Epithelial cell of esophagus (primary cell): ENCODE data around the gene GUCY1A2.

ENCODE experiments used
- DNase-seq: peaks from one replicate; pipeline ENCODE4 v3.0.0; 2010; ENCODE audit warnings: low read depth
- H3K4me3 ChIP-seq: 2 replicates; pipeline ENCODE4 v1.5.1; 2011; ENCODE audit warnings: mild to moderate bottlenecking, low read length, control low read depth
- TF ChIP-seq, protein P1 (sequence below): IDR thresholded peaks from 2 replicates; pipeline ENCODE4 v1.5.1; 2011; ENCODE audit warnings: low read depth, mild to moderate bottlenecking, low read length, control low read depth, inconsistent platforms; ENCODE audit not compliant: insufficient read depth; ENCODE audit errors: missing control alignments

Gene GUCY1A2

DNA sequence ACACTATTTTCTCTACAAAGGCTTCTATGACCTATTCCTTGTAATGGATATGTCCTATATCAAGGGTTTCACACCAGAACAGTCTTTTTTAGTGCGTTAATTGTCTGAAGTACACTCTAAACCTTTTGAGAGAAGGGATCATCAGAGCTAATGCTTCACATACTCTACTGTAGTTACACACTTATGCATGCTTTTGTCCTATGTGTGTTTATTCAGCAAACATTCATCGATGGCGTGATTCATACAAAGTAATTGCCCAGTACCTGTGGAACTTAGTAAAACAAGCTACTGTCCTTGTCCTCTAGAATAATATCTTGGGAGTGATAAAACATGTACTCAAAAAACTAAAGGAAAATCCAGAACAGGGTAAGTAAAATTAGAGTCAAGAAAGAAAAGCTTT is 139.2 kb downstream of the GUCY1A2 start:
- peak; percentile 14 for DNase-seq
- TF ChIP-seq, protein P1, sequence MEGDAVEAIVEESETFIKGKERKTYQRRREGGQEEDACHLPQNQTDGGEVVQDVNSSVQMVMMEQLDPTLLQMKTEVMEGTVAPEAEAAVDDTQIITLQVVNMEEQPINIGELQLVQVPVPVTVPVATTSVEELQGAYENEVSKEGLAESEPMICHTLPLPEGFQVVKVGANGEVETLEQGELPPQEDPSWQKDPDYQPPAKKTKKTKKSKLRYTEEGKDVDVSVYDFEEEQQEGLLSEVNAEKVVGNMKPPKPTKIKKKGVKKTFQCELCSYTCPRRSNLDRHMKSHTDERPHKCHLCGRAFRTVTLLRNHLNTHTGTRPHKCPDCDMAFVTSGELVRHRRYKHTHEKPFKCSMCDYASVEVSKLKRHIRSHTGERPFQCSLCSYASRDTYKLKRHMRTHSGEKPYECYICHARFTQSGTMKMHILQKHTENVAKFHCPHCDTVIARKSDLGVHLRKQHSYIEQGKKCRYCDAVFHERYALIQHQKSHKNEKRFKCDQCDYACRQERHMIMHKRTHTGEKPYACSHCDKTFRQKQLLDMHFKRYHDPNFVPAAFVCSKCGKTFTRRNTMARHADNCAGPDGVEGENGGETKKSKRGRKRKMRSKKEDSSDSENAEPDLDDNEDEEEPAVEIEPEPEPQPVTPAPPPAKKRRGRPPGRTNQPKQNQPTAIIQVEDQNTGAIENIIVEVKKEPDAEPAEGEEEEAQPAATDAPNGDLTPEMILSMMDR: no peak
- no peak overlapping the region for H3K4me3 ChIP-seq

- TF ChIP-seq, protein P1: no peak
- no peak overlapping the region for H3K4me3 ChIP-seq
- peak; percentile 4 for DNase-seq
Measured at GRCh38 chr11:106875013-106875412, 143.3 kb downstream of the GUCY1A2 start.

- TF ChIP-seq, protein P1: no peak
- no peak overlapping the region for H3K4me3 ChIP-seq
- no peak for DNase-seq
Measured at GRCh38 chr11:106872246-106872645, 146.0 kb downstream of the GUCY1A2 start.

DNA sequence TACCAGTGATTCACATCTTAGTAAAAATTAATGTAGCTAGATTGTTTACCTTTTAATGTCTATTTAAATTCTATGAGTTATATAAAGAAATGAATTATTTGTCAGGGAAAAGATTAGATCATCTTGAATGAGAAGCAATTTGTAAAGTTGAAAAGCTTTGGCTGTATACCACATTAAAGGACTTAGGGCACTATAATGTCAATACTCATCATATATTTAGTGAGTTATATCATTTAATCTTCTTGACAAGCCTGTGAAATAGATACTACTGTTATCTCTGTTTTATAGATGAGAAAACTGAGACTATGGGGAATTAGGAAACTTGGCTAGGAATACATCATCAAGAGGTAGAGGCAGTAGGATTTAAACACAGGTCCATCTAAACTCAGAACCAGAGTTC is 160.1 kb downstream of the GUCY1A2 start:
- H3K4me3 ChIP-seq: no peak overlapping the region
- TF ChIP-seq, protein P1: no peak
- DNase-seq: no peak

DNA sequence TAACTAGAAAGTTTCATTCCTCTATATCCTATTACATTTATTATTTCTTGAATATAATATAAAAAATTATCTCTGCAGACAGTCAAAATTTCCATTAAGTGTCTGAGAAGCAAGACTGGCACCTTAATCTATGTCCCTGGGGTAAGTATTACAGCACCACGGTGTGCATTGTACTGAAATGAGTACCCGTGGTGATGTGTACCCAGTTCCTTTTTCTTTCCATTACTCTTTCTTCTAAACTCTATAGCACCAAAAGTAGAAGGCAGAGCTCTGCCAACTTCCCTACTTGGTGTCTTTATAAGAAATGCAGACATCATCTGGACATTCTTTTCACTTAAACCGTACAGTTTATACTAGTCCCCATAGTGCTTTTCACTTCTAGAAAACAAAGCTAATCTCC is 161.7 kb downstream of the GUCY1A2 start:
- no peak for DNase-seq
- H3K4me3 ChIP-seq: no peak overlapping the region
- TF ChIP-seq, protein P1: no peak

DNA sequence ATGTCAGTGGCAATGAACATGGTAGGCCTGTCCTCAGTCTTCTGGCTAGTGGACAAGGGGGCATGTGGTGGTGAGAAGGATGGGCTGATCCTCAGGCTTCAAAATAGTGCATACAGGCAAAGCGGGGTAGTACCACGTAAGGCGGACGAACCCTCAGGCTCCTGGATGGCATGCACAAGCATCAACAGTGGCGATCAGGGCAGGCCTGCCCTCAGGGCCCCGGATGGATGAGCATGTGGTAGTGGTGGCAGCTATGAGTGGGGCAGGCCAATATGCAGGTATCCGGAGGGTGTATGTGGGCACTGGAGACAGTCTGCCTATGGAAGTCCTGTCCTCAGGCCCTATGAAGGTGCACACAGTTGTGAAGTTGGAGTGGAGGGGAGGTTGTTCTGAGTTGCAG is 163.8 kb downstream of the GUCY1A2 start:
- no peak overlapping the region for H3K4me3 ChIP-seq
- no peak for DNase-seq
- TF ChIP-seq, protein P1: no peak

DNA sequence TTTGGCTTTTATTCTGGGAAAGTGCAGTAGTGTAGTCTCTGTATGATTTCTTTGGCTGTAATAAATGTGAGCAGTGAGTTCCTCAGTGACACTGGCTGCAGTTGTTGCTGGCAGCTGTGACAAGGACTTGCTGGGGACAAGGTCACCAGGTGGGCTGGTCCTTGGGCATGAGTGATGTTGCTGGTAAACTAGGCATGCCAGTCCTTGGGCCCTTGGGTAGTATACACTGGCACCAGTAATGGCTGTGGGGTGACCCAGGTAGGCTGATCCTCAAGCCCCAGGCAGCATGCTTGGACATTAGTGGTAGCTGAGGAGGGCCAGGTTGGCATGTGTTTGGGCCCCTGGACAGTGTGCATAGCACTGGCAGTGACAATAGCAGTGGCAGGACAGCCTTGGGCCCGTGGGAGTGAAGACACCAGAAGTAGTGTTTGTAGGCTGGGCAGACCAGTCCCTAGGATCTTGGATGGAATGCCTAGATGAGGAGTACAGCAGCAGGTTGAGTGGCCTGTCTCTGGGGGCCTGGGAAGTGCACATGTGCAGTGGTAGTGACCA is 164.3 kb downstream of the GUCY1A2 start:
- H3K4me3 ChIP-seq: no peak overlapping the region
- TF ChIP-seq, protein P1: no peak
- DNase-seq: no peak
